ENCODE data around the gene NRXN2. TPM values are rescaled to one million over a fixed set of nuclear protein-coding genes. Genes with fewer than 3 reads are reported as not detected.

NRXN2 gene
- total RNA-seq, 2 donors from 2014 or later, result 0.85 to 1.4 TPM

DNA sequence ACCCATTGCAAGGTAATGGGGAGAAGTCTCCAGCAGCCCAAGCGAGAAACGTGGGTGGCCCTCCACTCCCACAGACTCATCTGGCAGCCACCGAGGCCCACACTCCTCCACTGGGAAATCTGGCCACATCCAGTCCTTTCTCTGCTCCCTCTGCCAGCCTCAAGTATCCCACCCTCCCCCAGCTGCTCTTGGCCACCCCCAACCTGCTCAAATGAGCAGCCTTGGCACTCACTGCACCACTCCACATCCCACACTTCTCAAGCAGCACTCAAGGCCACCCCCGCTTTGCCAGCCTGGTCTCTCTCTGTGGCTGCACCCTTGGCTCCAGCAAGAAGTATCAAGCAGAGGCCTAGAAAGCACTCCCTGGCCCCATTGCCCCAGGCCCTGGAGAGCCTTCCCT lies 103.8 kb downstream of the NRXN2 start:
- TF ChIP-seq, protein P1, sequence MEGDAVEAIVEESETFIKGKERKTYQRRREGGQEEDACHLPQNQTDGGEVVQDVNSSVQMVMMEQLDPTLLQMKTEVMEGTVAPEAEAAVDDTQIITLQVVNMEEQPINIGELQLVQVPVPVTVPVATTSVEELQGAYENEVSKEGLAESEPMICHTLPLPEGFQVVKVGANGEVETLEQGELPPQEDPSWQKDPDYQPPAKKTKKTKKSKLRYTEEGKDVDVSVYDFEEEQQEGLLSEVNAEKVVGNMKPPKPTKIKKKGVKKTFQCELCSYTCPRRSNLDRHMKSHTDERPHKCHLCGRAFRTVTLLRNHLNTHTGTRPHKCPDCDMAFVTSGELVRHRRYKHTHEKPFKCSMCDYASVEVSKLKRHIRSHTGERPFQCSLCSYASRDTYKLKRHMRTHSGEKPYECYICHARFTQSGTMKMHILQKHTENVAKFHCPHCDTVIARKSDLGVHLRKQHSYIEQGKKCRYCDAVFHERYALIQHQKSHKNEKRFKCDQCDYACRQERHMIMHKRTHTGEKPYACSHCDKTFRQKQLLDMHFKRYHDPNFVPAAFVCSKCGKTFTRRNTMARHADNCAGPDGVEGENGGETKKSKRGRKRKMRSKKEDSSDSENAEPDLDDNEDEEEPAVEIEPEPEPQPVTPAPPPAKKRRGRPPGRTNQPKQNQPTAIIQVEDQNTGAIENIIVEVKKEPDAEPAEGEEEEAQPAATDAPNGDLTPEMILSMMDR (IDR thresholded peaks at IDR 0.05), result no peak
- DNase-seq (ENCODE audit: low spot score), result no peak
- no peak overlapping the region for H3K27ac ChIP-seq
- H3K36me3 ChIP-seq, result no peaks in the 10 kb centered on the region
- H3K4me3 ChIP-seq, result no peak overlapping the region
- no peaks in the 10 kb centered on the region for H3K9me3 ChIP-seq
- peaks cover 0 to 15% of the 10 kb centered on the region in 2 donors for H3K4me1 ChIP-seq
- H3K27me3 ChIP-seq, result no peaks in the 10 kb centered on the region

DNA sequence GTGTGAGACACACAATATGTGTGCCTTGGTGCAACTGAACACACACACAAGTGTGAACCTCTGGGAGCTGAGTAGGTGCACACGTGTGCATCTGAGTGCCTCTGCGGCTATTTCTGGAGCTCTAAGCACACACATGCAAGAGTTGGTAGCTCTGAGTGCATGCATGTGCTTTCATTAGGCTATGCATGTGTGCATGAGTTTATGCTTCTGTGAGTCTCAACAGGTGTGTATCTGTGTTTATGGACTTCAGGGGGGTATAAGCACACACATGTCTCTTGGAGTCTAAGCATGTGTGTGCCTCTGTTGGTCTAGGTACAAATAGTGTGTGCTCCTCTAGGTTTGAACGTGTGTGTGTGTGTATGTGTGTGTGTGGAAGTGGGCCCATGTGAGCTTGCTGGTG lies 106.2 kb downstream of the NRXN2 start:
- Histone ChIP-seq H3K27me3 (no peaks in the 10 kb centered on the region), H3K4me3 (no peak overlapping the region), H3K4me1 (peaks cover 0 to 15% of the 10 kb centered on the region in 2 donors), H3K36me3 (no peaks in the 10 kb centered on the region), H3K9me3 (no peaks in the 10 kb centered on the region), H3K27ac (no peak overlapping the region)
- no peak for DNase-seq (ENCODE audit: low spot score)
- TF ChIP-seq, protein P1 (IDR thresholded peaks at IDR 0.05), result no peak

DNA sequence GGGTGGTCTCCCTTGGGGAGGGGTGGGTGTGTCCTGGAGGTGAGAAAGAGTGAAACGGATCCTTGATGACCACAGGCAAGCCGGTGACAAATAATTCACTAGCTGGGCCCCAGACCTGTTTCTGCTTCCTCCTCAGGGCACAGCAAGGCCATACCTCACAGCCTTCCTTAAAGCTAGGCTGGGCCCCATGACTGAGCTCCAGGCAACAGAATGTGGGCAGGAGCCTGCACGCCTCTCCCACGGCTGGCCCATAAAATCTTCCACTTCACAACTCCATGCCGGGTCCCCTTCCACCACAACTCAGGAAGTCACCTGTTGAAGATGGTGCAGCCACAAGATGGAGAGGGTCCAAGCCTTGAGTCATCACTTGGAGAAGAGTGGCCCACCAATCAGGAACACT lies 108.1 kb downstream of the NRXN2 start:
- H3K4me1 ChIP-seq, result peaks cover 0 to 9% of the 10 kb centered on the region in 2 donors
- H3K36me3 ChIP-seq, result no peaks in the 10 kb centered on the region
- H3K27ac ChIP-seq, result no peak overlapping the region
- H3K4me3 ChIP-seq, result no peak overlapping the region
- no peak for DNase-seq (ENCODE audit: low spot score)
- no peaks in the 10 kb centered on the region for H3K27me3 ChIP-seq
- TF ChIP-seq, protein P1 (IDR thresholded peaks at IDR 0.05), result no peak
- no peaks in the 10 kb centered on the region for H3K9me3 ChIP-seq

DNA sequence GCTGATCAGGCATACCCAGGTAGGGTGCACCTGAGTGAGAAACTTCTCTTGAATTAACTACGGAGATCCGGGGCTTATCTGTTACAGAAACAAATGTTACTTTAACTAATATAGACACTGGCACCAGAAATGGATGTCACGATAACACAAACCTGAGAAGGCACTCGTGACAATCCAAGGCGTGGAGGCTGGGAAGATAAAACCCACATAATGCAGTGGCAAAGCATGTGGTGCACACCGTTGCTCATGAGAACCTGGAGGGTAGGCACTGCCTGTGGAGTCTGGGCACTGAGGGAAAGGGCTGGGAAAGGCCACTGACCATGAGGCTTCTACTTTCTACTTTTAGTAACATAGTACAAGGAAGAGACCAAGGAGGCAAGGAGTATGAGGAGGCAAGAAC lies 109.3 kb downstream of the NRXN2 start:
- H3K27me3 ChIP-seq, result no peaks in the 10 kb centered on the region
- peaks cover 0 to 2% of the 10 kb centered on the region in 2 donors for H3K4me1 ChIP-seq
- TF ChIP-seq, protein P1 (IDR thresholded peaks at IDR 0.05), result no peak

DNA sequence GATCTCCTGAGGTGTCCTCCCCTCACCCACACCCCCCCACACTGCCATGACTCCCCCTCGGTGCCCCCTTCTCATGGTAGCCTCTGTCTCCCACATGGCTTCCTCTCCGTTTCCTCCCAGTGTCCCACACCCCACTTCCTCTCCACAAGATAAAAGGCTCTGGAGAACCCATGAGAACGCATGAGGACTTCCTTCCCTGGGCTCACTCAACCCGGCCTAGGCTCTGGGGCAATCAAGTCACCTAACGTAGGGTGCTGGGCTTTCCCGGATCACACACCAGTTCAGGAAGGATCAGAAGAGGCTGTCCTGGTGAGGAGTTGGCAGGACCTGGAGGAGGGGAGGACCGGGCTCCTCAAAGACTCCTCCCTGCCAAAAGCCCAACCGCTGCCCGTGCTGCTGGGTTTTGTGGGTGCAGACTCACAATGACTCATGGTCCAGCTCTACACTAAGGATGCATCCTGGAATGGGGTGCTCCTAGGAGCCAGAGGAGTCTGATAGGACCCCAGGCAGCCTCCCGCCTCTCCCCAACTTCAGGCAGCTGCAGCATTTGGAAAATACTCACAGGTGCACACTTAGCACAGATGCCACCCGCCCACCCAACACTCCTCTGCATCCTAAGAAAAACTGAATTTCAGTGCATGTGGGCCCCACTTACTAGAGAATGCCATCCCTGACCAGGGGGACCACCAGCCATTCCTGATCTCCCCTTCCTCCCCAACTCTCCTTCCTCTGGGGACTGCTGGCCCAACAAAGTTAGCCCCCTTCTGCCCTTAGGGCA lies 110.9 kb downstream of the NRXN2 start:
- Histone ChIP-seq H3K4me3 (no peak overlapping the region), H3K9me3 (no peaks in the 10 kb centered on the region), H3K4me1 (peaks cover 0 to 13% of the 10 kb centered on the region in 2 donors), H3K27me3 (no peaks in the 10 kb centered on the region), H3K27ac (no peak overlapping the region), H3K36me3 (no peaks in the 10 kb centered on the region)
- DNase-seq (ENCODE audit: low spot score), result no peak
- TF ChIP-seq, protein P1 (IDR thresholded peaks at IDR 0.05), result no peak

More for the DNA sequence above, 109.3 kb downstream of the NRXN2 start:
- H3K36me3 ChIP-seq, result no peaks in the 10 kb centered on the region
- H3K9me3 ChIP-seq, result no peaks in the 10 kb centered on the region
- no peak overlapping the region for H3K27ac ChIP-seq
- DNase-seq (ENCODE audit: low spot score), result no peak
- H3K4me3 ChIP-seq, result no peak overlapping the region

DNA sequence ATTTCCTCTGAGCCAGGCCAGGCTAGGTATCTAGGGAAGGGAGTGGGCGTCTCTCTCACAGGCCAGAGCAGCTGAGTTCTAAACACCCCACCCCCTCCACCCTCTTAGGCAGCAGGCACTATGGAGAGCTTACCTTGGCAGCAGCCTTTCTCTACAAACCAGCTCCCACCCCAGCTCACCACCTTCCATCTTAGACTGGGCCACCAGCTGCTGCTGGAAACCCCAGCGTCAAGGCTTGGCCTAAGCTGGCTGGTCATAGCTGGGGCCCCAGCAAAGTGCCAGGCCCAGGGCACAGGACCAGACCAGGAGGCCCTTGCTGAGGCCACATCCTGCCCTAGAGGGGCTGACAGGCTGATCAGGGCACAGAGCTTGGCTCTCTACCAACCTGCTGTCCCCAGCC lies 111.8 kb downstream of the NRXN2 start:
- H3K27ac ChIP-seq, result no peak overlapping the region
- DNase-seq (ENCODE audit: low spot score), result no peak
- H3K4me3 ChIP-seq, result no peak overlapping the region
- TF ChIP-seq, protein P1 (IDR thresholded peaks at IDR 0.05), result no peak
- peaks cover 0 to 13% of the 10 kb centered on the region in 2 donors for H3K4me1 ChIP-seq
- H3K27me3 ChIP-seq, result no peaks in the 10 kb centered on the region
- H3K9me3 ChIP-seq, result no peaks in the 10 kb centered on the region
- H3K36me3 ChIP-seq, result no peaks in the 10 kb centered on the region

All from right atrium auricular region (tissue), 2 donors.